Mammary epithelial cell (primary cell): Measurements from ENCODE around the gene LITAFD.

Experiments
- EZH2 ChIP-seq: IDR thresholded peaks from 2 replicates; pipeline ENCODE4 v1.6.1; 2012; ENCODE audit warnings: low read length, inconsistent platforms, borderline replicate concordance
- TF ChIP-seq, protein P1 (sequence below), 2 donors: IDR thresholded peaks in 1 of 2; conservative IDR thresholded peaks in 1 of 2; 2 replicates each; pipeline ENCODE4 v1.5.1; 2011 to 2012; ENCODE audit warnings: inconsistent platforms in 2 of 2, low read length in 2 of 2, mild to moderate bottlenecking in 2 of 2, control low read depth in 1 of 2, low read depth in 1 of 2; ENCODE audit not compliant: insufficient read depth in 1 of 2; ENCODE audit errors: extremely low read depth in 1 of 2

DNA sequence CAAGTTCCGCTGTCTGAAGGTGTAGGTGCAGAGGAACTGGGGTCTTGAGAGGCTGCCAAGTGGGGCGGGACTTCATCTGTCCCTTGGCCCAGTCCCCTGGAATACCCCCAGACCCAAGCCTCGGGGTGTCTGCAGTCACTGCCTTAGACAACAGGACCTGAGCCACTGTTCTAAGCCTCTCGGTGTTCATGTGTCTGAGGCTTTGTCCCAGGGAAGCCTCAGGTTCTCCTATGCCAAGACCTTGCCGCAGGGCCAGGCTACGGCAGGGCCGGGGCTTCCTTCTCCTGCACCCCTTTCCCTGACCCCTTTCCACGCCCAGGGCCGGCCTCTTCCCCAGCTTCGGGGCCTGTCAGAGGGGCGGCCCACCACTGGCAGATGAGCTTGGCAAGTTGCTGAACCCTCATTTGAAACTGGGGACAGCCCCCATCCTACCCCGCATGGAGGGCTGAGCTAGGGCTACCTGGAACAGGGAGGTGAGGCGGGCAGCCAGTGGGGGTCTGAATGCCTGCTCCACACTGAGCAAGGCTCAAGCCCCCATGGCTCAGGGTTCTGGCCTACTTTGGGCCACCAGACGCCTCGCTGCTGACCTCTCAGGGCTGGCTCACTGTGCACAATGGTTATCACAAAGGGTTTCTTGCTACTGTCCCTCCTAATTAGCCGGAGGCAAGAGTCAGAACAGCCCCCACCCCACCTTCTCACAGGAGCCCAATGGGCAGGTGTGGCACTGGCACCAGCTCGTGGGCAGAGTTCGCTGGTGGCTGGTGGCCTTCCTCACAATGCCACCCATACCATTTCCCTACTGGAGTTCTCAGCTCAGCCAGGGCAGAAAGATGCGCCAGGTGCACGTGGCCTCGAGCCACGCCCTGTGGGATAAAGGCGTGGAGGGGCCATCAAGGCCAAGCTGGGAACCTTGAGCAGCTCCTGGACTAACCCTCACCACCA lies 7.1 kb downstream of the LITAFD start:
- TF ChIP-seq, protein P1, sequence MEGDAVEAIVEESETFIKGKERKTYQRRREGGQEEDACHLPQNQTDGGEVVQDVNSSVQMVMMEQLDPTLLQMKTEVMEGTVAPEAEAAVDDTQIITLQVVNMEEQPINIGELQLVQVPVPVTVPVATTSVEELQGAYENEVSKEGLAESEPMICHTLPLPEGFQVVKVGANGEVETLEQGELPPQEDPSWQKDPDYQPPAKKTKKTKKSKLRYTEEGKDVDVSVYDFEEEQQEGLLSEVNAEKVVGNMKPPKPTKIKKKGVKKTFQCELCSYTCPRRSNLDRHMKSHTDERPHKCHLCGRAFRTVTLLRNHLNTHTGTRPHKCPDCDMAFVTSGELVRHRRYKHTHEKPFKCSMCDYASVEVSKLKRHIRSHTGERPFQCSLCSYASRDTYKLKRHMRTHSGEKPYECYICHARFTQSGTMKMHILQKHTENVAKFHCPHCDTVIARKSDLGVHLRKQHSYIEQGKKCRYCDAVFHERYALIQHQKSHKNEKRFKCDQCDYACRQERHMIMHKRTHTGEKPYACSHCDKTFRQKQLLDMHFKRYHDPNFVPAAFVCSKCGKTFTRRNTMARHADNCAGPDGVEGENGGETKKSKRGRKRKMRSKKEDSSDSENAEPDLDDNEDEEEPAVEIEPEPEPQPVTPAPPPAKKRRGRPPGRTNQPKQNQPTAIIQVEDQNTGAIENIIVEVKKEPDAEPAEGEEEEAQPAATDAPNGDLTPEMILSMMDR (conservative IDR thresholded peaks at IDR 0.05 in 1 of 2, IDR thresholded peaks at IDR 0.05 in 1 of 2; ENCODE audit: extremely low read depth in 1 of 2, insufficient read depth in 1 of 2, low read depth in 1 of 2, low read length in 2 of 2): no peak
- no peak for TF ChIP-seq EZH2
